ENCODE measurements around the gene RANBP17. TPM values are rescaled to one million over a fixed set of nuclear protein-coding genes. Genes with fewer than 3 reads are reported as not detected.

RANBP17 gene
- total and polyA plus RNA-seq, 2 experiments from 2014 or later, result 43.8 to 53.1 TPM

- H3K4me3 ChIP-seq, result no peak overlapping the region
- ATAC-seq, result no peak
Measured at GRCh38 chr5:171143926-171144325, 282.1 kb downstream of the RANBP17 start.

GRCh38 chr5:171149333-171149732 is 287.5 kb downstream of the RANBP17 start:
- Histone ChIP-seq H3K27ac (ENCODE audit: low read depth) (no peak overlapping the region), H3K4me3 (no peak overlapping the region), H3K36me3 (ENCODE audit: insufficient read depth) (no peaks in the 10 kb centered on the region), H3K9me2 (ENCODE audit: insufficient read depth) (no peaks in the 10 kb centered on the region), H3K79me2 (replicated peaks; ENCODE audit: insufficient read depth) (no peaks in the 10 kb centered on the region), H3K27me3 (ENCODE audit: insufficient read depth) (no peaks in the 10 kb centered on the region), H4K20me1 (replicated peaks; ENCODE audit: insufficient read depth) (no peaks in the 10 kb centered on the region), H2AFZ (no peak overlapping the region), H3K4me1 (ENCODE audit: insufficient read depth) (peaks cover 11% of the 10 kb centered on the region), H3F3A (replicated peaks; ENCODE audit: low read depth) (no peaks in the 10 kb centered on the region), H3K4me2 (no peak overlapping the region)
- H3K36me3 Mint-ChIP-seq (ENCODE audit: low read depth), result no peaks in the 10 kb centered on the region; the same call in 2 of the 3 replicates
- H3K4me3 Mint-ChIP-seq, result no peak overlapping the region
- H3K9me3 Mint-ChIP-seq, result no peaks in the 10 kb centered on the region
- no peak overlapping the region for H3K27ac Mint-ChIP-seq
- DNase-seq (ENCODE audit: low spot score), result no peak
- H3K4me1 Mint-ChIP-seq, result peaks cover 12% of the 10 kb centered on the region
- ATAC-seq, result no peak
- H3K27me3 Mint-ChIP-seq (ENCODE audit: insufficient read depth, low read depth, poor library complexity), result no peaks in the 10 kb centered on the region
- TF ChIP-seq REST (IDR thresholded peaks at IDR 0.05; ENCODE audit: unreplicated experiment), result no peak
- TF ChIP-seq EZH2phosphoT487 (IDR thresholded peaks at IDR 0.05; ENCODE audit: unreplicated experiment), result no peak
- TF ChIP-seq EZH2 (IDR thresholded peaks at IDR 0.05; ENCODE audit: low read depth, unreplicated experiment), result no peak
- no peak for TF ChIP-seq CREB1 (CRISPR knock-in tag; IDR thresholded peaks at IDR 0.05; ENCODE audit: low read depth)
- no peak for TF ChIP-seq ETS1 (IDR thresholded peaks at IDR 0.05)

More at GRCh38 chr5:171143926-171144325, 282.1 kb downstream of the RANBP17 start:
- Histone ChIP-seq H4K20me1 (replicated peaks; ENCODE audit: insufficient read depth) (no peaks in the 10 kb centered on the region), H3K79me2 (replicated peaks; ENCODE audit: insufficient read depth) (no peaks in the 10 kb centered on the region), H3K27ac (ENCODE audit: low read depth) (no peak overlapping the region), H2AFZ (no peak overlapping the region), H3K27me3 (ENCODE audit: insufficient read depth) (no peaks in the 10 kb centered on the region), H3K36me3 (ENCODE audit: insufficient read depth) (no peaks in the 10 kb centered on the region), H3K4me2 (no peak overlapping the region), H3K9me2 (ENCODE audit: insufficient read depth) (no peaks in the 10 kb centered on the region), H3K4me1 (ENCODE audit: insufficient read depth) (no peaks in the 10 kb centered on the region), H3F3A (replicated peaks; ENCODE audit: low read depth) (no peaks in the 10 kb centered on the region)
- Mint-ChIP-seq H3K36me3 (ENCODE audit: low read depth) (no peaks in the 10 kb centered on the region), H3K4me1 (no peaks in the 10 kb centered on the region; the same call in 2 of the 3 replicates), H3K9me3 (no peaks in the 10 kb centered on the region), H3K27me3 (ENCODE audit: insufficient read depth, low read depth, poor library complexity) (peaks cover 2% of the 10 kb centered on the region), H3K27ac (no peak overlapping the region), H3K4me3 (no peak overlapping the region)
- no peak for DNase-seq (ENCODE audit: low spot score)
- TF ChIP-seq POLR2AphosphoS5 (IDR thresholded peaks at IDR 0.05; ENCODE audit: low read depth), result no peak
- TF ChIP-seq ZNF331 (CRISPR knock-in tag; IDR thresholded peaks at IDR 0.05; ENCODE audit: low read depth), result no peak
- no peak for TF ChIP-seq EZH2phosphoT487 (IDR thresholded peaks at IDR 0.05; ENCODE audit: unreplicated experiment)
- no peak for TF ChIP-seq STAT1 (IDR thresholded peaks at IDR 0.05; ENCODE audit: unreplicated experiment)
- TF ChIP-seq ETS1 (IDR thresholded peaks at IDR 0.05), result no peak
- TF ChIP-seq EZH2 (IDR thresholded peaks at IDR 0.05; ENCODE audit: low read depth, unreplicated experiment), result no peak
- no peak for TF ChIP-seq CREB1 (CRISPR knock-in tag; IDR thresholded peaks at IDR 0.05; ENCODE audit: low read depth)
- no peak for TF ChIP-seq ZNF114 (CRISPR knock-in tag; IDR thresholded peaks at IDR 0.05)

Data from GM23338 (cell line).